ENCODE measurements around the gene LAMC3. TPM values are rescaled to one million over a fixed set of nuclear protein-coding genes. Genes with fewer than 3 reads are reported as not detected.

The LAMC3 gene
- total and polyA plus RNA-seq, 8 donors, result 0.61 to 9.6 (median 0.93) TPM; not detected in 1

- Histone ChIP-seq H3K27ac (no peak overlapping the region), H3K36me3 (no peaks in the 10 kb centered on the region), H3K4me3 (no peak overlapping the region), H3K9me3 (no peaks in the 10 kb centered on the region), H3K4me1 (no peaks in the 10 kb centered on the region), H3K27me3 (peaks cover 0 to 81% (median 9%) of the 10 kb centered on the region in 3 donors)
- DNase-seq, result no peak
- TF ChIP-seq CTCF (IDR thresholded peaks at IDR 0.05), result no peak
- intact Hi-C loops (cut with DNase I; ENCODE audit: low total_unique reads), result no loop called here
- 66 to 79% (median 67%) methylated on average over 9 of the region's 9 CpGs for WGBS, 5 donors
These were observed 20.1 kb upstream of the LAMC3 start for GRCh38 chr9:130988905-130989304.

GRCh38 chr9:130989391-130989790, 19.6 kb upstream of the LAMC3 start:
- H3K27me3 ChIP-seq, result peaks cover 0 to 86% (median 9%) of the 10 kb centered on the region in 3 donors
- TF ChIP-seq POLR2A (IDR thresholded peaks at IDR 0.05) (no peak), POLR2AphosphoS5 (IDR thresholded peaks at IDR 0.05) (no peak), CTCF (IDR thresholded peaks at IDR 0.05) (no peak), EP300 (IDR thresholded peaks at IDR 0.05) (no peak)
- no peaks in the 10 kb centered on the region for H3K4me1 ChIP-seq
- no peak overlapping the region for H3K4me3 ChIP-seq
- H3K36me3 ChIP-seq, result no peaks in the 10 kb centered on the region
- intact Hi-C loops (cut with DNase I; ENCODE audit: low total_unique reads), result no loop called here
- no peak overlapping the region for H3K27ac ChIP-seq
- no peak for DNase-seq
- H3K9me3 ChIP-seq, result no peaks in the 10 kb centered on the region
- WGBS, 5 donors, result 82 to 86% (median 85%) methylated on average over 12 to 18 of the region's 18 CpGs

GRCh38 chr9:130989891-130990290, 19.1 kb upstream of the LAMC3 start:
- Histone ChIP-seq H3K27ac (no peak overlapping the region), H3K4me1 (no peaks in the 10 kb centered on the region), H3K27me3 (peaks cover 0 to 90% (median 9%) of the 10 kb centered on the region in 3 donors), H3K9me3 (no peaks in the 10 kb centered on the region), H3K36me3 (no peaks in the 10 kb centered on the region), H3K4me3 (no peak overlapping the region)
- TF ChIP-seq POLR2A (IDR thresholded peaks at IDR 0.05), result no peak
- intact Hi-C loops (cut with DNase I; ENCODE audit: low total_unique reads), result no loop called here
- DNase-seq, result no peak
- WGBS, 5 donors, result 81 to 89% (median 86%) methylated on average over 7 to 22 of the region's 22 CpGs

GRCh38 chr9:130990306-130990977, 18.5 kb upstream of the LAMC3 start:
- no peak for DNase-seq
- Histone ChIP-seq H3K27me3 (peaks cover 0 to 93% (median 9%) of the 10 kb centered on the region in 3 donors), H3K9me3 (no peaks in the 10 kb centered on the region), H3K36me3 (no peaks in the 10 kb centered on the region), H3K4me3 (no peak overlapping the region), H3K27ac (no peak overlapping the region), H3K4me1 (peaks cover 0 to 3% (median under 1%) of the 10 kb centered on the region in 4 donors)
- TF ChIP-seq POLR2AphosphoS5 (IDR thresholded peaks at IDR 0.05) (no peak), POLR2A (IDR thresholded peaks at IDR 0.05) (no peak), CTCF (IDR thresholded peaks at IDR 0.05) (no peak), EP300 (IDR thresholded peaks at IDR 0.05) (no peak)
- 54 to 68% (median 57%) methylated on average over 21 to 23 of the region's 23 CpGs for WGBS, 5 donors
- intact Hi-C loops (cut with DNase I; ENCODE audit: low total_unique reads), result no loop called here

Measured in stomach (tissue), 9 donors.